Ascending aorta (tissue), 2 donors: ENCODE results near the gene ALDH3A2. TPM values are rescaled to one million over a fixed set of nuclear protein-coding genes. Genes with fewer than 3 reads are reported as not detected.

ENCODE experiments used
- DNase-seq, 2 donors: peaks; one replicate each; pipeline ENCODE4 v3.0.0-alpha.2; 2019; ENCODE audit warnings: low spot score in 2 of 2
- H3K27ac ChIP-seq, 2 donors: fragments of 200-600 bp; sonication (generic); one replicate each; pipeline ENCODE4 v1.5.1; 2016 to 2017; ENCODE audit warnings: mild to moderate bottlenecking in 1 of 2
- H3K27me3 ChIP-seq: fragments of 200-600 bp; sonication (generic); one replicate; pipeline ENCODE4 v1.5.1; 2017
- H3K36me3 ChIP-seq, 2 donors: fragments of 200-600 bp; sonication (generic); one replicate each; pipeline ENCODE4 v1.5.1; 2016
- H3K4me1 ChIP-seq, 2 donors: fragments of 200-600 bp; sonication (generic); one replicate each; pipeline ENCODE4 v1.5.1; 2016 to 2017; ENCODE audit warnings: mild to moderate bottlenecking in 1 of 2
- H3K4me3 ChIP-seq, 2 donors: fragments of 200-600 bp; sonication (generic); one replicate each; pipeline ENCODE4 v1.5.1; 2016 to 2017; ENCODE audit warnings: mild to moderate bottlenecking in 1 of 2
- H3K9me3 ChIP-seq, 2 donors: fragments of 200-600 bp; sonication (generic); one replicate each; pipeline ENCODE4 v1.5.1; 2016
- CTCF ChIP-seq, 3 experiments: fragments of 200-600 bp in 2 of 3; fragments of 450-650 bp in 1 of 3; sonication (generic) in 2 of 3; IDR thresholded peaks; one replicate each; pipeline ENCODE4 v1.5.1; 2016 to 2019; ENCODE audit warnings: antibody characterized with exemption in 3 of 3, mild to moderate bottlenecking in 1 of 3, moderate library complexity in 1 of 3
- intact Hi-C: fragments of 100-400 bp; cut with DNase I; formaldehyde crosslinking; loops from one replicate; pipeline ENCODE4 v1.15.1; 2023
- total RNA-seq: library from RNA; depleted of rRNA; stranded (reverse); fragments of >200 nt; gene quantifications from one replicate; pipeline ENCODE4 v1.1.0, GENCODE V29; 2016

The ALDH3A2 gene
- total RNA-seq, 1 donor from 2014 or later = 189 TPM

GRCh38 chr17:19618015-19618414, 30.5 kb upstream of the ALDH3A2 start:
- no peak for DNase-seq
- H3K36me3 ChIP-seq = no peaks in the 10 kb centered on the region
- H3K9me3 ChIP-seq = peaks cover 19 to 41% of the 10 kb centered on the region in 2 donors
- no peak overlapping the region for H3K4me3 ChIP-seq
- no peaks in the 10 kb centered on the region for H3K27me3 ChIP-seq
- no peak overlapping the region for H3K27ac ChIP-seq
- TF ChIP-seq CTCF (IDR thresholded peaks at IDR 0.05) = no peak
- intact Hi-C loops = no loop called here
- H3K4me1 ChIP-seq = no peaks in the 10 kb centered on the region

- Histone ChIP-seq H3K4me1 (no peaks in the 10 kb centered on the region), H3K36me3 (no peaks in the 10 kb centered on the region), H3K27me3 (no peaks in the 10 kb centered on the region), H3K9me3 (peaks cover 19 to 41% of the 10 kb centered on the region in 2 donors), H3K27ac (no peak overlapping the region), H3K4me3 (no peak overlapping the region)
- TF ChIP-seq CTCF (IDR thresholded peaks at IDR 0.05) = no peak
- intact Hi-C loops = no loop called here
- DNase-seq = no peak
Observed at GRCh38 chr17:19619705-19620325, 28.7 kb upstream of the ALDH3A2 start.

GRCh38 chr17:19621697-19622096, 26.9 kb upstream of the ALDH3A2 start:
- TF ChIP-seq CTCF (IDR thresholded peaks at IDR 0.05) = no peak
- Histone ChIP-seq H3K36me3 (no peaks in the 10 kb centered on the region), H3K27ac (no peak overlapping the region), H3K9me3 (peaks cover 19 to 41% of the 10 kb centered on the region in 2 donors), H3K27me3 (no peaks in the 10 kb centered on the region), H3K4me1 (no peaks in the 10 kb centered on the region), H3K4me3 (no peak overlapping the region)
- DNase-seq = no peak
- intact Hi-C loops = no loop called here

- no peak for DNase-seq
- Histone ChIP-seq H3K4me1 (no peaks in the 10 kb centered on the region), H3K27ac (no peak overlapping the region), H3K9me3 (peaks cover 0 to 4% of the 10 kb centered on the region in 2 donors), H3K4me3 (no peak overlapping the region), H3K27me3 (no peaks in the 10 kb centered on the region), H3K36me3 (no peaks in the 10 kb centered on the region)
- intact Hi-C loops = no loop called here
- TF ChIP-seq CTCF (IDR thresholded peaks at IDR 0.05) = no peak
Observed at GRCh38 chr17:19626079-19626478, 22.5 kb upstream of the ALDH3A2 start.

GRCh38 chr17:19629449-19629848, 19.1 kb upstream of the ALDH3A2 start:
- H3K27me3 ChIP-seq = no peaks in the 10 kb centered on the region
- DNase-seq = no peak
- H3K36me3 ChIP-seq = no peaks in the 10 kb centered on the region
- no peaks in the 10 kb centered on the region for H3K9me3 ChIP-seq
- no peak overlapping the region for H3K27ac ChIP-seq
- intact Hi-C loops = no loop called here
- no peak overlapping the region for H3K4me3 ChIP-seq
- no peak for TF ChIP-seq CTCF (IDR thresholded peaks at IDR 0.05)
- H3K4me1 ChIP-seq = no peaks in the 10 kb centered on the region

- Histone ChIP-seq H3K36me3 (no peaks in the 10 kb centered on the region), H3K4me3 (no peak overlapping the region), H3K9me3 (no peaks in the 10 kb centered on the region), H3K4me1 (no peaks in the 10 kb centered on the region), H3K27me3 (no peaks in the 10 kb centered on the region), H3K27ac (no peak overlapping the region)
- no peak for DNase-seq
- TF ChIP-seq CTCF (IDR thresholded peaks at IDR 0.05) = no peak
- intact Hi-C loops = no loop called here
Observed at GRCh38 chr17:19630035-19630434, 18.5 kb upstream of the ALDH3A2 start.
